Epithelial cell of prostate (primary cell): Measurements from ENCODE around the gene PALLD.

Experiments
- DNase-seq: peaks from one replicate; pipeline ENCODE4 v3.0.0-alpha.2; 2011; ENCODE audit warnings: low read depth, low spot score
- H3K27ac ChIP-seq: fragments of 450-650 bp; 2 replicates; pipeline ENCODE4 v1.5.1; 2017; ENCODE audit warnings: mild to moderate bottlenecking

Gene PALLD

GRCh38 chr4:168658751-168659150 lies 161.9 kb downstream of the PALLD start:
- no peak for DNase-seq
- no peak overlapping the region for H3K27ac ChIP-seq

GRCh38 chr4:168659741-168660465 lies 163.1 kb downstream of the PALLD start:
- no peak overlapping the region for H3K27ac ChIP-seq
- no peak for DNase-seq

- H3K27ac ChIP-seq = no peak overlapping the region
- DNase-seq = no peak
These were observed 165.6 kb downstream of the PALLD start for GRCh38 chr4:168662297-168662984.

GRCh38 chr4:168664242-168664891 lies 167.5 kb downstream of the PALLD start:
- H3K27ac ChIP-seq = no peak overlapping the region
- no peak for DNase-seq

GRCh38 chr4:168666531-168666930 lies 169.7 kb downstream of the PALLD start:
- no peak for DNase-seq
- no peak overlapping the region for H3K27ac ChIP-seq

- H3K27ac ChIP-seq = no peak overlapping the region
- no peak for DNase-seq
These were observed 170.5 kb downstream of the PALLD start for GRCh38 chr4:168667376-168667775.

GRCh38 chr4:168667921-168668320 lies 171.1 kb downstream of the PALLD start:
- no peak overlapping the region for H3K27ac ChIP-seq

GRCh38 chr4:168673476-168673875 lies 176.6 kb downstream of the PALLD start:
- no peak overlapping the region for H3K27ac ChIP-seq
- DNase-seq = no peak

More at GRCh38 chr4:168667921-168668320, 171.1 kb downstream of the PALLD start:
- no peak for DNase-seq

- no peak for DNase-seq
- H3K27ac ChIP-seq = no peak overlapping the region
These were observed 177.4 kb downstream of the PALLD start for GRCh38 chr4:168674077-168674747.

GRCh38 chr4:168674866-168675265 lies 178.0 kb downstream of the PALLD start:
- DNase-seq = no peak
- no peak overlapping the region for H3K27ac ChIP-seq

- DNase-seq = no peak
- no peak overlapping the region for H3K27ac ChIP-seq
These were observed 180.2 kb downstream of the PALLD start for GRCh38 chr4:168677063-168677462.

- no peak for DNase-seq
These were observed 181.0 kb downstream of the PALLD start for GRCh38 chr4:168677879-168678278.

GRCh38 chr4:168678751-168679366 lies 182.0 kb downstream of the PALLD start:
- no peak for DNase-seq
- H3K27ac ChIP-seq = no peak overlapping the region

More at GRCh38 chr4:168677879-168678278, 181.0 kb downstream of the PALLD start:
- H3K27ac ChIP-seq = no peak overlapping the region

GRCh38 chr4:168679397-168679796 lies 182.5 kb downstream of the PALLD start:
- H3K27ac ChIP-seq = peak overlapping the region; percentile 29
- no peak for DNase-seq

- peak overlapping the region; percentile 29 for H3K27ac ChIP-seq
- DNase-seq = no peak
These were observed 183.0 kb downstream of the PALLD start for GRCh38 chr4:168679819-168680218.

GRCh38 chr4:168682898-168683500 lies 186.1 kb downstream of the PALLD start:
- DNase-seq = no peak
- H3K27ac ChIP-seq = no peak overlapping the region

- no peak for DNase-seq
These were observed 186.7 kb downstream of the PALLD start for GRCh38 chr4:168683595-168683994.

GRCh38 chr4:168685136-168685809 lies 188.4 kb downstream of the PALLD start:
- DNase-seq = no peak
- no peak overlapping the region for H3K27ac ChIP-seq

More at GRCh38 chr4:168683595-168683994, 186.7 kb downstream of the PALLD start:
- H3K27ac ChIP-seq = no peak overlapping the region

- no peak overlapping the region for H3K27ac ChIP-seq
- DNase-seq = no peak
These were observed 191.7 kb downstream of the PALLD start for GRCh38 chr4:168688584-168688983.
